SK-N-SH treated with all-trans-retinoic acid at 6 μM for 48 hours (cell line): ENCODE results near the gene MRPS27.

Experiments
- ATAC-seq: fragments of 200-7000 bp; cut with Tn5 transposase; 3 replicates; pipeline ENCODE4 v1.9.1; 2020; ENCODE audit warnings: mild to moderate bottlenecking, moderate library complexity
- ARNTL ChIP-seq: fragments of 450-650 bp; formaldehyde crosslinking; IDR thresholded peaks from 2 replicates; pipeline ENCODE4 v1.5.0; 2020; ENCODE audit warnings: low read depth, mild to moderate bottlenecking, moderate library complexity, borderline replicate concordance
- BACH2 ChIP-seq: fragments of 250-450 bp; sonication (Bioruptor Pico); IDR thresholded peaks from 2 replicates; pipeline ENCODE4 v1.9.0; 2021; ENCODE audit warnings: mild to moderate bottlenecking, borderline replicate concordance
- CSDC2 ChIP-seq: fragments of 250-450 bp; sonication (Bioruptor Pico); IDR thresholded peaks from 2 replicates; pipeline ENCODE4 v1.5.0; 2020; ENCODE audit warnings: mild to moderate bottlenecking, moderate library complexity
- ESRRG ChIP-seq: fragments of 250-450 bp; sonication (Bioruptor Pico); IDR thresholded peaks from 2 replicates; pipeline ENCODE4 v1.6.1; 2021; ENCODE audit warnings: mild to moderate bottlenecking
- GLIS3 ChIP-seq: fragments of 250-450 bp; sonication (Bioruptor Pico); IDR thresholded peaks from 2 replicates; pipeline ENCODE4 v1.5.0; 2020; ENCODE audit warnings: mild to moderate bottlenecking, moderate library complexity
- ISL1 ChIP-seq: fragments of 250-450 bp; sonication (Bioruptor Pico); IDR thresholded peaks from 2 replicates; pipeline ENCODE4 v2.1.2; 2022; ENCODE audit warnings: mild to moderate bottlenecking, moderate library complexity
- OSR1 ChIP-seq: fragments of 250-450 bp; sonication (Bioruptor Pico); IDR thresholded peaks from 2 replicates; pipeline ENCODE4 v1.8.0; 2022; ENCODE audit warnings: moderate library complexity, mild to moderate bottlenecking, inconsistent platforms
- PPARA ChIP-seq: fragments of 250-450 bp; sonication (Bioruptor Pico); IDR thresholded peaks from 2 replicates; pipeline ENCODE4 v1.5.0; 2020; ENCODE audit warnings: mild to moderate bottlenecking, borderline replicate concordance
- RARB ChIP-seq: fragments of 250-450 bp; sonication (Bioruptor Pico); IDR thresholded peaks from 2 replicates; pipeline ENCODE4 v1.8.0; 2021; ENCODE audit warnings: mild to moderate bottlenecking, moderate library complexity
- SNAI2 ChIP-seq: fragments of 250-450 bp; sonication (Bioruptor Pico); IDR thresholded peaks from 2 replicates; pipeline ENCODE4 v1.5.0; 2020; ENCODE audit warnings: mild to moderate bottlenecking, moderate library complexity
- TCF4 ChIP-seq: fragments of 250-450 bp; sonication (Bioruptor Pico); IDR thresholded peaks from 2 replicates; pipeline ENCODE4 v1.8.0; 2021; ENCODE audit warnings: mild to moderate bottlenecking, moderate library complexity, borderline replicate concordance
- TOX ChIP-seq: fragments of 250-450 bp; sonication (Bioruptor Pico); IDR thresholded peaks from 2 replicates; pipeline ENCODE4 v1.8.0; 2021; ENCODE audit warnings: mild to moderate bottlenecking, moderate library complexity, borderline replicate concordance
- ZC3H10 ChIP-seq: fragments of 250-450 bp; sonication (Bioruptor Pico); IDR thresholded peaks from 2 replicates; pipeline ENCODE4 v1.5.1; 2021; ENCODE audit warnings: mild to moderate bottlenecking, moderate library complexity
- ZFP3 ChIP-seq: fragments of 250-450 bp; sonication (Bioruptor Pico); IDR thresholded peaks from 2 replicates; pipeline ENCODE4 v1.5.0; 2020; ENCODE audit warnings: mild to moderate bottlenecking, moderate library complexity
- ZFP30 ChIP-seq: fragments of 450-650 bp; formaldehyde crosslinking; IDR thresholded peaks from 2 replicates; pipeline ENCODE4 v1.5.0; 2022; ENCODE audit warnings: mild to moderate bottlenecking, moderate library complexity
- ZNF565 ChIP-seq: fragments of 450-650 bp; formaldehyde crosslinking; conservative IDR thresholded peaks from 2 replicates; pipeline ENCODE4 v1.5.0; 2020; ENCODE audit warnings: low read depth, mild to moderate bottlenecking, moderate library complexity
- ZNF70 ChIP-seq: fragments of 450-650 bp; formaldehyde crosslinking; IDR thresholded peaks from 2 replicates; pipeline ENCODE4 v1.5.0; 2020; ENCODE audit warnings: mild to moderate bottlenecking, moderate library complexity
- ZNF8 ChIP-seq: fragments of 450-650 bp; formaldehyde crosslinking; IDR thresholded peaks from 2 replicates; pipeline ENCODE4 v1.5.0; 2020; ENCODE audit warnings: mild to moderate bottlenecking, moderate library complexity
- TF ChIP-seq, protein P1 (sequence below): fragments of 250-450 bp; sonication (Bioruptor Pico); IDR thresholded peaks from 2 replicates; pipeline ENCODE4 v1.8.0; 2021; ENCODE audit warnings: low read depth, mild to moderate bottlenecking, moderate library complexity, borderline replicate concordance
- TF ChIP-seq, protein P2 (sequence below): fragments of 250-450 bp; sonication (Bioruptor Pico); IDR thresholded peaks from 2 replicates; pipeline ENCODE4 v1.5.1; 2020; ENCODE audit warnings: low read depth, mild to moderate bottlenecking, moderate library complexity
- TF ChIP-seq, protein P3 (sequence below): fragments of 250-450 bp; sonication (Bioruptor Pico); IDR thresholded peaks from 2 replicates; pipeline ENCODE4 v1.8.0; 2020; ENCODE audit warnings: mild to moderate bottlenecking, moderate library complexity, borderline replicate concordance
- TF ChIP-seq, protein P4 (sequence below): fragments of 250-450 bp; sonication (Bioruptor Pico); IDR thresholded peaks from 2 replicates; pipeline ENCODE4 v1.5.1; 2021; ENCODE audit warnings: mild to moderate bottlenecking, moderate library complexity

The MRPS27 gene

DNA sequence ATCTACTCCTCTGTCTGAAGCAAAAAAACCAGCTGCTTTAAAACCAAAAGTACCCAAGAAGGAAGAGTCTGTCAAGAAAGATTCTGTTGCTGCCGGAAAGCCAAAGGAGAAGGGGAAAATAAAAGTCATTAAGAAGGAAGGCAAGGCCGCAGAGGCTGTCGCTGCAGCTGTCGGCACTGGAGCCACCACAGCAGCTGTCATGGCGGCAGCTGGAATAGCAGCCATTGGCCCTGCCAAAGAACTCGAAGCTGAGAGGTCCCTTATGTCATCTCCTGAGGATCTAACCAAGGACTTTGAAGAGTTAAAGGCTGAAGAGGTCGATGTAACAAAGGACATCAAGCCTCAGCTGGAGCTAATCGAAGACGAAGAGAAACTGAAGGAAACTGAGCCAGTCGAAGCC is 124.5 kb downstream of the MRPS27 start:
- TF ChIP-seq OSR1 (CRISPR knock-in tag) (no peak), GLIS3 (CRISPR knock-in tag) (no peak), PPARA (CRISPR knock-in tag) (no peak), ESRRG (CRISPR knock-in tag) (no peak), ZFP3 (CRISPR knock-in tag) (no peak), TCF4 (CRISPR knock-in tag) (no peak), ISL1 (no peak), ZNF70 (no peak), RARB (CRISPR knock-in tag) (no peak), ZFP30 (no peak), CSDC2 (CRISPR knock-in tag) (no peak), BACH2 (no peak), ARNTL (CRISPR knock-in tag) (no peak), SNAI2 (no peak)
- TF ChIP-seq, protein P1, sequence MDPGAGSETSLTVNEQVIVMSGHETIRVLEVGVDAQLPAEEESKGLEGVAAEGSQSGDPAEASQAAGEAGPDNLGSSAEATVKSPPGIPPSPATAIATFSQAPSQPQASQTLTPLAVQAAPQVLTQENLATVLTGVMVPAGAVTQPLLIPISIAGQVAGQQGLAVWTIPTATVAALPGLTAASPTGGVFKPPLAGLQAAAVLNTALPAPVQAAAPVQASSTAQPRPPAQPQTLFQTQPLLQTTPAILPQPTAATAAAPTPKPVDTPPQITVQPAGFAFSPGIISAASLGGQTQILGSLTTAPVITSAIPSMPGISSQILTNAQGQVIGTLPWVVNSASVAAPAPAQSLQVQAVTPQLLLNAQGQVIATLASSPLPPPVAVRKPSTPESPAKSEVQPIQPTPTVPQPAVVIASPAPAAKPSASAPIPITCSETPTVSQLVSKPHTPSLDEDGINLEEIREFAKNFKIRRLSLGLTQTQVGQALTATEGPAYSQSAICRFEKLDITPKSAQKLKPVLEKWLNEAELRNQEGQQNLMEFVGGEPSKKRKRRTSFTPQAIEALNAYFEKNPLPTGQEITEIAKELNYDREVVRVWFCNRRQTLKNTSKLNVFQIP = no peak
- TF ChIP-seq, protein P2, sequence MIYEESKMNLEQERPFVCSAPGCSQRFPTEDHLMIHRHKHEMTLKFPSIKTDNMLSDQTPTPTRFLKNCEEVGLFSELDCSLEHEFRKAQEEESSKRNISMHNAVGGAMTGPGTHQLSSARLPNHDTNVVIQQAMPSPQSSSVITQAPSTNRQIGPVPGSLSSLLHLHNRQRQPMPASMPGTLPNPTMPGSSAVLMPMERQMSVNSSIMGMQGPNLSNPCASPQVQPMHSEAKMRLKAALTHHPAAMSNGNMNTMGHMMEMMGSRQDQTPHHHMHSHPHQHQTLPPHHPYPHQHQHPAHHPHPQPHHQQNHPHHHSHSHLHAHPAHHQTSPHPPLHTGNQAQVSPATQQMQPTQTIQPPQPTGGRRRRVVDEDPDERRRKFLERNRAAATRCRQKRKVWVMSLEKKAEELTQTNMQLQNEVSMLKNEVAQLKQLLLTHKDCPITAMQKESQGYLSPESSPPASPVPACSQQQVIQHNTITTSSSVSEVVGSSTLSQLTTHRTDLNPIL (CRISPR knock-in tag) = no peak
- TF ChIP-seq, protein P3, sequence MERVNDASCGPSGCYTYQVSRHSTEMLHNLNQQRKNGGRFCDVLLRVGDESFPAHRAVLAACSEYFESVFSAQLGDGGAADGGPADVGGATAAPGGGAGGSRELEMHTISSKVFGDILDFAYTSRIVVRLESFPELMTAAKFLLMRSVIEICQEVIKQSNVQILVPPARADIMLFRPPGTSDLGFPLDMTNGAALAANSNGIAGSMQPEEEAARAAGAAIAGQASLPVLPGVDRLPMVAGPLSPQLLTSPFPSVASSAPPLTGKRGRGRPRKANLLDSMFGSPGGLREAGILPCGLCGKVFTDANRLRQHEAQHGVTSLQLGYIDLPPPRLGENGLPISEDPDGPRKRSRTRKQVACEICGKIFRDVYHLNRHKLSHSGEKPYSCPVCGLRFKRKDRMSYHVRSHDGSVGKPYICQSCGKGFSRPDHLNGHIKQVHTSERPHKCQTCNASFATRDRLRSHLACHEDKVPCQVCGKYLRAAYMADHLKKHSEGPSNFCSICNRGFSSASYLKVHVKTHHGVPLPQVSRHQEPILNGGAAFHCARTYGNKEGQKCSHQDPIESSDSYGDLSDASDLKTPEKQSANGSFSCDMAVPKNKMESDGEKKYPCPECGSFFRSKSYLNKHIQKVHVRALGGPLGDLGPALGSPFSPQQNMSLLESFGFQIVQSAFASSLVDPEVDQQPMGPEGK (CRISPR knock-in tag) = no peak
- TF ChIP-seq, protein P4, sequence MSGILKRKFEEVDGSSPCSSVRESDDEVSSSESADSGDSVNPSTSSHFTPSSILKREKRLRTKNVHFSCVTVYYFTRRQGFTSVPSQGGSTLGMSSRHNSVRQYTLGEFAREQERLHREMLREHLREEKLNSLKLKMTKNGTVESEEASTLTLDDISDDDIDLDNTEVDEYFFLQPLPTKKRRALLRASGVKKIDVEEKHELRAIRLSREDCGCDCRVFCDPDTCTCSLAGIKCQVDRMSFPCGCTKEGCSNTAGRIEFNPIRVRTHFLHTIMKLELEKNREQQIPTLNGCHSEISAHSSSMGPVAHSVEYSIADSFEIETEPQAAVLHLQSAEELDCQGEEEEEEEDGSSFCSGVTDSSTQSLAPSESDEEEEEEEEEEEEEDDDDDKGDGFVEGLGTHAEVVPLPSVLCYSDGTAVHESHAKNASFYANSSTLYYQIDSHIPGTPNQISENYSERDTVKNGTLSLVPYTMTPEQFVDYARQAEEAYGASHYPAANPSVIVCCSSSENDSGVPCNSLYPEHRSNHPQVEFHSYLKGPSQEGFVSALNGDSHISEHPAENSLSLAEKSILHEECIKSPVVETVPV (CRISPR knock-in tag) = no peak
- no peak for ATAC-seq

DNA sequence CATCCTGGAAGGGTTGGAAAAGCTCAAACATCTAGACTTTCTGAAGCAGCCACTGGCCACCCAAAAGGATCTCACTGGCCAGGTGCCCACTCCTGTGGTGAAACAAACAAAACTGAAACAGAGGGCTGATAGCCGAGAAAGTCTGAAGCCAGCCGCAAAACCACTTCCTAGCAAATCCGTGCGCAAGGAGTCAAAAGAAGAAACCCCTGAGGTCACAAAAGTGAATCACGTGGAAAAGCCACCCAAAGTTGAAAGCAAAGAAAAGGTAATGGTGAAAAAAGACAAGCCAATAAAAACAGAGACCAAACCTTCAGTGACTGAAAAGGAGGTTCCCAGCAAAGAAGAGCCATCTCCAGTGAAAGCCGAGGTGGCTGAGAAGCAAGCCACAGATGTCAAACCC is 125.2 kb downstream of the MRPS27 start:
- ATAC-seq = no peak
- no peak for TF ChIP-seq SNAI2
- TF ChIP-seq ZNF8 (CRISPR knock-in tag) = no peak
- no peak for TF ChIP-seq ZNF70
- no peak for TF ChIP-seq ZFP3 (CRISPR knock-in tag)
- no peak for TF ChIP-seq ISL1
- no peak for TF ChIP-seq ARNTL (CRISPR knock-in tag)
- no peak for TF ChIP-seq TOX
- no peak for TF ChIP-seq ESRRG (CRISPR knock-in tag)
- no peak for TF ChIP-seq CSDC2 (CRISPR knock-in tag)
- no peak for TF ChIP-seq ZNF565 (CRISPR knock-in tag)
- no peak for TF ChIP-seq RARB (CRISPR knock-in tag)
- no peak for TF ChIP-seq GLIS3 (CRISPR knock-in tag)
- TF ChIP-seq, protein P3 (CRISPR knock-in tag) = no peak
- TF ChIP-seq ZC3H10 (CRISPR knock-in tag) = no peak
- TF ChIP-seq TCF4 (CRISPR knock-in tag) = no peak
- no peak for TF ChIP-seq OSR1 (CRISPR knock-in tag)
- TF ChIP-seq, protein P4 (CRISPR knock-in tag) = no peak
- TF ChIP-seq BACH2 = no peak
- TF ChIP-seq PPARA (CRISPR knock-in tag) = no peak
- TF ChIP-seq, protein P2 (CRISPR knock-in tag) = no peak
